GM19351 (cell line): ENCODE data around the gene LRRC37A2.
"Not testable (repeated sequence)": the region's sequence is repeated elsewhere in the genome, so short reads cannot be mapped to it uniquely, and the experiment has no call there.

Experiments
- ATAC-seq: cut with Tn5 transposase; IDR thresholded peaks from one replicate; pipeline ENCODE4 v1.9.1; 2021; ENCODE audit warnings: mild to moderate bottlenecking, moderate library complexity; ENCODE audit not compliant: unreplicated experiment

Gene LRRC37A2

DNA sequence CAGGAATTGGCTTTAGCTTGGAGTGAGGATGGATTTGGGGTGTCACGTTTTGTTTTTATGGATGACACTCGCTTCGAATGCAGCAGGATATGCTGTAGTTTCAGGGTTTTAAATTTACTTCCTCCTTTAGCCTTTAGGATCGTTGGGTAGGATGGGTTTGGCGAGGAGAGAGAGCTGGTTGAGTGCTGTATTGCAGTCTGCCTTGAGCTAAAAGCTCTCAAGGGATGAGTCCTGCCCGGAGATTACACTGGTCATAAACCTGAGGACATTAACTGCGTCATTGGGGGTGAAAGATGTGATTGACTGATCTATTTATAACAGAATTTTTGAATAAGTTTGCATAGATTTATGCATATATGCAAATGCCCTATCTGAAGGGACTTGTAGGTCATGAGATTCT, 79.1 kb downstream of the LRRC37A2 start:
- ATAC-seq = not testable (repeated sequence)

DNA sequence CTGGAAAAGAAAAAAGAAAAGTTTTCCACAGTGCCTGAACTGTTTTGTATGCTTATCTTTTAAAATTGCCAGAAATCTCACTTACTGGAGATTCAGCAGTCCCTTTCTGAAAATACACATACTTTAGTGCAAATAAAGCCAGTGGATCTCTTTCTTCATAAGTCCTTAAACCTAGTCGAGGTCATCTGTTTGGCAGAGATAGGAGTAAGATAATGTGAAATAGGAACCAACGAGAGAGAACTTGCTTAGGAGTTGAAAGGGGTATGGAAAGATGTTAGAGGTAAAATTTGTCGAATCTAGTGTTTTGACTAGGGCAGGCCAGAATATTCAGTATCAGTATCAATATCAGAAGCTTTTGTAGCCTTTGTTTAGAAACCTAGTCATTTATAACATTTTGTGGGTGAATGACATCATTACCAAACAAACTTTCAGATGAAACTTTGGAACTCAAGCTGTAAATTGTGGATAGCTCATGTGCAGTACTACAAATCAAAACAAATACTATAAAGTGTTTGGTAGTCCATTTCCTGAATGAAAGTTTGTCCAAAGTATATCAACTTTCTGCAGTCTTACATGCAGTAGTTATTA, 86.2 kb downstream of the LRRC37A2 start:
- peak; percentile 57 for ATAC-seq

DNA sequence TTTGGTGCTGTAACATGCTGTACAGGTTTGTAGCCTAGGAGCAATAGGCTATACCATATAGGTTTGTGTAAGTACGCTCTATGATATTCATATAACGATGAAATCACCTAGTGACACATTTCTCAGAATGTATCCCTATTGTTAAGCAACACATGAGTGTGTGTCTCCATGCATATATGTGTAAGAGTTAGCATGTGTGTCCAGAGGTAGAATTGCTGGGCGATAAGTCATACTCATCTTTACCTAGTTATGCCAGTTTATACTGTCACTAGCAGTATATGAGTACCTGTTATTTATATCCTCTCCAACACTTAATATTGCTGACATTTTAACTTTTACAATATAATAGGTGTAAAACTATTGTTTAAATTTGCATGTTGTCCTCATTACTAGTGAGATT, 88.5 kb downstream of the LRRC37A2 start:
- ATAC-seq = not testable (repeated sequence)

DNA sequence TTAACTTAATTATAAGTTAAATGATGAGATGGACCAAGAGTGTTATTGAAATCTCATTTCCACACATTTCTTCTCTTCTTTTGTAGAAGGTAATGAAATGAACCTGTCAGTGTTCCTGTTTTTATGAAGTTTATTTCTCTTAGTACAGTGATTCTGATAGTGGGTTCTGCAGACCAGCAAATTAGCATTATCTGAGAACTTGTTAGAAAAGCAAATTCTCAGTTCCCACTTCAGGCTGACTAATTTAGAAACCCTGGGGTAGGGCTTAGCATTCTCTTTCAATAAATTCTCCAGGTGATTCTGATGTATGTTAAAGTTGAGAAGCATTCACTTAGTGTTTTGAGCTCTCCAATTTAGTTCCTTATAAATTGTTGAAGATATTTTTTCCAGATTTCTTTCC, 90.9 kb downstream of the LRRC37A2 start:
- ATAC-seq = peak; percentile 82
